ENCODE measurements around the gene SERP2. TPM values are rescaled to one million over a fixed set of nuclear protein-coding genes. Genes with fewer than 3 reads are reported as not detected.

The SERP2 gene
- total and polyA plus RNA-seq, 2 donors from 2014 or later: 9.7 to 11.0 TPM

DNA sequence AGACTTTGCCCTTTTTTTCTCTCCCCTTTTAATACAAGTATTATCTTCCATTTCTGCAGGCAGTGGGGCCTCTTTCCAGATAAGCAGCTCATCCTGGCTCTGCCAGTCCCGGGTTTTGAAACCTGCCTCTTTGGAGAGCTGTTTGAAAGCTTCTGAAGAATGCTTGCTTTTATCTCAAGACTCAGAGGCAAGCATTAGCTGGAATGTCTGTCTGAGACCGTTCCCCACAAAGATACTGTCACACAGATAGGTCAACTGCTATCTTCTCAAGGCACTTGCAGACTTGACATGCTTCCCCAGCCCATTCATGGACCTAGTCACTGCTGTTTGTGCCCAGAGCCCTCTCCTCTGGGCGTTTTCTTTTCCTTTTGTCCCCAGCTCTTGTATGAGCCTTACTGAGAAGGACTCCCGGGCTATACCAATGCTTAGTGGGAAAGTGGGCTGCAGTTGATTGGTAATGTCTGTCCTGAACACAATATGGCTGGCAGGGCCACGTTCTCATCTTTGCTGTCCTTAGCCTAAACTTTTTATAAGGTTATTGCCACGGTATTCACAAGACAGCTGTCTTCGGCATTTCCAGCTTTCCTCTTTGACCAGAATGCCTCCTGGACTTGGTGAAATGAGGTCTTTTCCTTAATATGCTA, 13.4 kb downstream of the SERP2 start:
- DNase-seq (no peak), FAIRE-seq (no peak)
- no peaks in the 10 kb centered on the region for H3K9me3 ChIP-seq (ENCODE audit: control insufficient read depth in 2 of 3, insufficient read depth in 1 of 3, low read length in 3 of 3)
- no peak overlapping the region for H3K9ac ChIP-seq (ENCODE audit: low read length in 3 of 3)
- H3K27me3 ChIP-seq (ENCODE audit: control insufficient read depth, insufficient read depth, low read length): no peaks in the 10 kb centered on the region
- H3K36me3 ChIP-seq (ENCODE audit: control insufficient read depth in 2 of 3, insufficient read depth in 3 of 3, low read length in 3 of 3): no peaks in the 10 kb centered on the region
- TF ChIP-seq, protein P1, sequence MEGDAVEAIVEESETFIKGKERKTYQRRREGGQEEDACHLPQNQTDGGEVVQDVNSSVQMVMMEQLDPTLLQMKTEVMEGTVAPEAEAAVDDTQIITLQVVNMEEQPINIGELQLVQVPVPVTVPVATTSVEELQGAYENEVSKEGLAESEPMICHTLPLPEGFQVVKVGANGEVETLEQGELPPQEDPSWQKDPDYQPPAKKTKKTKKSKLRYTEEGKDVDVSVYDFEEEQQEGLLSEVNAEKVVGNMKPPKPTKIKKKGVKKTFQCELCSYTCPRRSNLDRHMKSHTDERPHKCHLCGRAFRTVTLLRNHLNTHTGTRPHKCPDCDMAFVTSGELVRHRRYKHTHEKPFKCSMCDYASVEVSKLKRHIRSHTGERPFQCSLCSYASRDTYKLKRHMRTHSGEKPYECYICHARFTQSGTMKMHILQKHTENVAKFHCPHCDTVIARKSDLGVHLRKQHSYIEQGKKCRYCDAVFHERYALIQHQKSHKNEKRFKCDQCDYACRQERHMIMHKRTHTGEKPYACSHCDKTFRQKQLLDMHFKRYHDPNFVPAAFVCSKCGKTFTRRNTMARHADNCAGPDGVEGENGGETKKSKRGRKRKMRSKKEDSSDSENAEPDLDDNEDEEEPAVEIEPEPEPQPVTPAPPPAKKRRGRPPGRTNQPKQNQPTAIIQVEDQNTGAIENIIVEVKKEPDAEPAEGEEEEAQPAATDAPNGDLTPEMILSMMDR (IDR thresholded peaks at IDR 0.05; ENCODE audit: borderline replicate concordance, extremely low read depth, insufficient read depth): no peak
- intact Hi-C loops (cut with DNase I): no loop called here
- H3K4me3 ChIP-seq (ENCODE audit: low read length in 3 of 3): no peak overlapping the region
- no peak overlapping the region for H3K27ac ChIP-seq (ENCODE audit: low read depth in 2 of 2, low read length in 2 of 2)
- H3K4me1 ChIP-seq (ENCODE audit: control insufficient read depth in 2 of 3, insufficient read depth in 2 of 3, low read depth in 1 of 3, low read length in 3 of 3): no peaks in the 10 kb centered on the region

GRCh38 chr13:44388427-44389059, 14.9 kb downstream of the SERP2 start:
- Histone ChIP-seq H3K4me3 (ENCODE audit: low read length in 3 of 3) (no peak overlapping the region), H3K36me3 (ENCODE audit: control insufficient read depth in 2 of 3, insufficient read depth in 3 of 3, low read length in 3 of 3) (no peaks in the 10 kb centered on the region), H3K27me3 (ENCODE audit: control insufficient read depth, insufficient read depth, low read length) (no peaks in the 10 kb centered on the region), H3K9me3 (ENCODE audit: control insufficient read depth in 2 of 3, insufficient read depth in 1 of 3, low read length in 3 of 3) (no peaks in the 10 kb centered on the region), H3K9ac (ENCODE audit: low read length in 3 of 3) (no peak overlapping the region), H3K27ac (ENCODE audit: low read depth in 2 of 2, low read length in 2 of 2) (no peak overlapping the region), H3K4me1 (ENCODE audit: control insufficient read depth in 2 of 3, insufficient read depth in 2 of 3, low read depth in 1 of 3, low read length in 3 of 3) (peaks cover 0 to 6% (median 6%) of the 10 kb centered on the region in 3 donors)
- FAIRE-seq (no peak), DNase-seq (peak in 4 of 5 donors; percentile 69 to 80 (median 75))
- TF ChIP-seq, protein P1 (IDR thresholded peaks at IDR 0.05; ENCODE audit: borderline replicate concordance, extremely low read depth, insufficient read depth): no peak
- intact Hi-C loops (cut with DNase I): no loop called here

- TF ChIP-seq, protein P1 (IDR thresholded peaks at IDR 0.05; ENCODE audit: borderline replicate concordance, extremely low read depth, insufficient read depth): no peak
- Histone ChIP-seq H3K4me3 (ENCODE audit: low read length in 3 of 3) (no peak overlapping the region), H3K4me1 (ENCODE audit: control insufficient read depth in 2 of 3, insufficient read depth in 2 of 3, low read depth in 1 of 3, low read length in 3 of 3) (peaks cover 0 to 6% (median 6%) of the 10 kb centered on the region in 3 donors), H3K27me3 (ENCODE audit: control insufficient read depth, insufficient read depth, low read length) (no peaks in the 10 kb centered on the region), H3K36me3 (ENCODE audit: control insufficient read depth in 2 of 3, insufficient read depth in 3 of 3, low read length in 3 of 3) (no peaks in the 10 kb centered on the region), H3K9ac (ENCODE audit: low read length in 3 of 3) (no peak overlapping the region), H3K27ac (ENCODE audit: low read depth in 2 of 2, low read length in 2 of 2) (no peak overlapping the region), H3K9me3 (ENCODE audit: control insufficient read depth in 2 of 3, insufficient read depth in 1 of 3, low read length in 3 of 3) (no peaks in the 10 kb centered on the region)
- no peak for FAIRE-seq
- intact Hi-C loops (cut with DNase I): no loop called here
- DNase-seq: no peak
Observed at GRCh38 chr13:44389060-44389666, 15.5 kb downstream of the SERP2 start.
